ENCODE measurements around the gene DISP3. TPM values are rescaled to one million over a fixed set of nuclear protein-coding genes. Genes with fewer than 3 reads are reported as not detected.

DISP3 gene
- total and polyA plus RNA-seq, 4 donors = 0.04 to 0.18 (median 0.07) TPM; not detected in 1

- ATAC-seq (ENCODE audit: insufficient read depth, low FRiP score) = no peak
- 61 to 71% methylated on average over 6 of the region's 6 CpGs for WGBS, 2 donors
- H3K27me3 ChIP-seq (ENCODE audit: control insufficient read depth in 3 of 3, insufficient read depth in 3 of 3, low read length in 2 of 3) = peaks cover 0 to 31% (median 8%) of the 10 kb centered on the region in 3 donors
Observed at GRCh38 chr1:11485191-11485590, 6.2 kb downstream of the DISP3 start.

GRCh38 chr1:11486231-11487009 is 7.5 kb downstream of the DISP3 start:
- no peak for ATAC-seq (ENCODE audit: insufficient read depth, low FRiP score)
- 60 to 63% methylated on average over 12 of the region's 12 CpGs for WGBS, 2 donors

More at GRCh38 chr1:11485191-11485590, 6.2 kb downstream of the DISP3 start:
- Histone ChIP-seq H3K27ac (ENCODE audit: low read depth in 1 of 2, low read length in 1 of 2) (no peak overlapping the region), H3K4me1 (ENCODE audit: control insufficient read depth in 5 of 5, insufficient read depth in 5 of 5, low read length in 5 of 5) (peaks cover 0 to 3% (median 2%) of the 10 kb centered on the region in 5 donors), H3K9ac (ENCODE audit: insufficient read depth in 1 of 2, low read length in 2 of 2) (no peak overlapping the region), H3K9me3 (ENCODE audit: control insufficient read depth in 4 of 4, insufficient read depth in 3 of 4, low read length in 3 of 4) (peaks cover 0 to 9% (median 0%) of the 10 kb centered on the region in 4 donors), H3K36me3 (ENCODE audit: control insufficient read depth in 4 of 4, insufficient read depth in 4 of 4, low read length in 4 of 4) (no peaks in the 10 kb centered on the region), H3K4me3 (no peak overlapping the region)
- no peak for TF ChIP-seq CTCF (IDR thresholded peaks at IDR 0.05; ENCODE audit: control extremely low read depth, extremely low read depth)
- no peak for DNase-seq

GRCh38 chr1:11487196-11487751 is 8.3 kb downstream of the DISP3 start:
- H3K36me3 ChIP-seq (ENCODE audit: control insufficient read depth in 4 of 4, insufficient read depth in 4 of 4, low read length in 4 of 4) = no peaks in the 10 kb centered on the region
- no peak for TF ChIP-seq CTCF (IDR thresholded peaks at IDR 0.05; ENCODE audit: control extremely low read depth, extremely low read depth)
- ATAC-seq (ENCODE audit: insufficient read depth, low FRiP score) = no peak
- no peak overlapping the region for H3K4me3 ChIP-seq
- peaks cover 0 to 3% (median 0%) of the 10 kb centered on the region in 4 donors for H3K9me3 ChIP-seq (ENCODE audit: control insufficient read depth in 4 of 4, insufficient read depth in 3 of 4, low read length in 3 of 4)
- peaks cover 0 to 2% (median 0%) of the 10 kb centered on the region in 5 donors for H3K4me1 ChIP-seq (ENCODE audit: control insufficient read depth in 5 of 5, insufficient read depth in 5 of 5, low read length in 5 of 5)
- H3K9ac ChIP-seq (ENCODE audit: insufficient read depth in 1 of 2, low read length in 2 of 2) = no peak overlapping the region
- DNase-seq = no peak
- H3K27me3 ChIP-seq (ENCODE audit: control insufficient read depth in 3 of 3, insufficient read depth in 3 of 3, low read length in 2 of 3) = peaks cover 0 to 13% (median 3%) of the 10 kb centered on the region in 3 donors
- H3K27ac ChIP-seq (ENCODE audit: low read depth in 1 of 2, low read length in 1 of 2) = no peak overlapping the region
- 53 to 54% methylated on average over 10 of the region's 10 CpGs for WGBS, 2 donors

More at GRCh38 chr1:11486231-11487009, 7.5 kb downstream of the DISP3 start:
- peaks cover 0 to 5% (median 0%) of the 10 kb centered on the region in 4 donors for H3K9me3 ChIP-seq (ENCODE audit: control insufficient read depth in 4 of 4, insufficient read depth in 3 of 4, low read length in 3 of 4)
- H3K27ac ChIP-seq (ENCODE audit: low read depth in 1 of 2, low read length in 1 of 2) = no peak overlapping the region
- H3K27me3 ChIP-seq (ENCODE audit: control insufficient read depth in 3 of 3, insufficient read depth in 3 of 3, low read length in 2 of 3) = peaks cover 0 to 20% (median 4%) of the 10 kb centered on the region in 3 donors
- no peak overlapping the region for H3K4me3 ChIP-seq
- DNase-seq = peak; percentile 41 to 66 (median 42)
- H3K4me1 ChIP-seq (ENCODE audit: control insufficient read depth in 5 of 5, insufficient read depth in 5 of 5, low read length in 5 of 5) = peaks cover 0 to 2% (median 0%) of the 10 kb centered on the region in 5 donors
- TF ChIP-seq CTCF (IDR thresholded peaks at IDR 0.05; ENCODE audit: control extremely low read depth, extremely low read depth) = no peak
- no peak overlapping the region for H3K9ac ChIP-seq (ENCODE audit: insufficient read depth in 1 of 2, low read length in 2 of 2)
- H3K36me3 ChIP-seq (ENCODE audit: control insufficient read depth in 4 of 4, insufficient read depth in 4 of 4, low read length in 4 of 4) = no peaks in the 10 kb centered on the region

Measured in lung (tissue), 12 donors.